ENCODE measurements around the gene SOX6.
"Not testable (repeated sequence)": the region's sequence is repeated elsewhere in the genome, so short reads cannot be mapped to it uniquely, and the experiment has no call there.

The SOX6 gene

DNA sequence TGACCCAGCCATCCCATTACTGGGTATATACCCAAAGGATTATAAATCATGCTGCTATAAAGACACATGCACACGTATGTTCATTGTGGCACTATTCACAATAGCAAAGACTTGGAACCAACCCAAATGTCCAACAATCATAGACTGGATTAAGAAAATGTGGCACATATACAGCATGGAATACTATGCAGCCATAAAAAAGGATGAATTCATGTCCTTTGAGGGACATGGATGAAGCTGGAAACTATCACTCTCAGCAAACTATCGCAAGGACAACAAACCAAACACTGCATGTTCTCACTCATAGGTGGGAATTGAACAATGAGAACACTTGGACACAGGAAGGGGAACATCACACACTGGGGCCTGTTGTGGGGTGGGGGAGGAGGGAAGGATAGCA, 209.4 kb downstream of the SOX6 start:
- not testable (repeated sequence) for H3K4me3 ChIP-seq (ENCODE audit: low read length); H3K27ac ChIP-seq (ENCODE audit: low read depth, low read length); H3K27me3 ChIP-seq (ENCODE audit: control insufficient read depth, insufficient read depth, low read length); H3K9ac ChIP-seq (ENCODE audit: low read length); H3K4me1 ChIP-seq (ENCODE audit: control insufficient read depth, insufficient read depth, low read length); H3K36me3 ChIP-seq (ENCODE audit: control insufficient read depth, insufficient read depth, low read length)

DNA sequence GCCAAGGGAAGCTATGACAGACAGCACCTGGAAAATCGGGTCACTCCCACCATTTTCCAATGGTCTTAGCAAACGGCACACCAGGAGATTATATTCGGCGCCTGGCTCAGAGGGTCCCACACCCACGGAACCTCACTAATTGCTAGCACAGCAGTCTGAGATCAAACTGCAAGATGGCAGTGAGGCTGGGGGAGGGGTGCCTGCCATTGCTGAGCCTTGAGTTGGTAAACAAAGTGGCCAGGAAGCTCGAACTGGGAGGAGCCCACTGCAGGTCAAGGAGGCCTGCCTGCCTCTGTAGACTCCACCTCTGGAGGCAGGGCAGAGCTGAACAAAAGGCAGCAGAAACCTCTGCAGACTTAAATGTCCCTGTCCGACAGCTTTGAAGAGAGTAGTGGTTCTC, 214.7 kb downstream of the SOX6 start:
- H3K4me3 ChIP-seq (ENCODE audit: low read length); H3K36me3 ChIP-seq (ENCODE audit: control insufficient read depth, insufficient read depth, low read length); H3K9ac ChIP-seq (ENCODE audit: low read length); H3K27ac ChIP-seq (ENCODE audit: low read depth, low read length); H3K4me1 ChIP-seq (ENCODE audit: control insufficient read depth, insufficient read depth, low read length); H3K27me3 ChIP-seq (ENCODE audit: control insufficient read depth, insufficient read depth, low read length): not testable (repeated sequence)

DNA sequence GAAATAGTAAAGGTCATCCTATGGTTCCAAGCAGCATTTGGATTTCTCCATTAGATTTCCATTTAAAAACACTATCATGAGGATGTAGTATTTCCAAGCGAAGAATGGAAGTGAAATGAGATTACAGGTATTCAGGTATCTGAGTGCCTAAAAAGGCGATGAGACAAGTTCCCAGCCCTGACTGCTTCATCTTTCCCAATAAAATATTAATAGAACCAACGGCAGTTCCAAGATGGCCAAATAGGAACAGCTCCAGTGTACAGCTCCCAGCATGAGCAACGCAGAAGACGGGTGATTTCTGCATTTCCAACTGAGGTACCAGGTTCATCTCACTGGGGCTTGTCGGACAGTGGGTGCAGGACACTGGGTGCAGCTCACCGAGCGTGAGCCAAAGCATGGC, 215.2 kb downstream of the SOX6 start:
- not testable (repeated sequence) for H3K27me3 ChIP-seq (ENCODE audit: control insufficient read depth, insufficient read depth, low read length); H3K36me3 ChIP-seq (ENCODE audit: control insufficient read depth, insufficient read depth, low read length); H3K4me3 ChIP-seq (ENCODE audit: low read length); H3K27ac ChIP-seq (ENCODE audit: low read depth, low read length); H3K4me1 ChIP-seq (ENCODE audit: control insufficient read depth, insufficient read depth, low read length); H3K9ac ChIP-seq (ENCODE audit: low read length)

DNA sequence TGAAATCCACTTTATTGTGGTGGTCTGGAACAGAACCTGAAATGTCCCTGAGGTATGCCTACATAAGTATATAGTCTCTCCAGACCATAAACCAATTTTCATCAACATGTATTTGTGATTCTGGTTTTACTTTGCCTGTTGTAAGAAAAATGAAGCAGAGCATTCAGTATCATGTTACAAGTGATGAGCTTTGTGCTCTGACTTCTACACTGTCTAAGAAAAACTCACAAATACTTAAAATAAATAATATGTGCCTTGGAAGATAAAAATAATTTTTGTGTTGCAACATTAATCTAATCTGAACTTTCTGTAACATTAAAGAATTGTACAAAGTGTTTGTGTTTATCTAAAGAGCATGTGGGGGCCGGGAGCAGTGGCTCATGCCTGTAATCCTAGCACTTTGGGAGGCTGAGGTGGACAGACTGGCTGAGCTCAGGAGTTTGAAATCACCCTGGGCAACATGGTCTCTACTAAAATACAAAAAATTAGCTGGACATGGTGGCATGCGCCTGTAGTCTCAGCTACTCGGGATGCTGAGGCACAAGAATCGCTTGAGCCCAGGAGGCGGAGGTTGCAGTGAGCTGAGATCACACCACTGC, 219.5 kb downstream of the SOX6 start:
- no peak overlapping the region for H3K27ac ChIP-seq (ENCODE audit: low read depth, low read length)
- no peak overlapping the region for H3K4me3 ChIP-seq (ENCODE audit: low read length)

DNA sequence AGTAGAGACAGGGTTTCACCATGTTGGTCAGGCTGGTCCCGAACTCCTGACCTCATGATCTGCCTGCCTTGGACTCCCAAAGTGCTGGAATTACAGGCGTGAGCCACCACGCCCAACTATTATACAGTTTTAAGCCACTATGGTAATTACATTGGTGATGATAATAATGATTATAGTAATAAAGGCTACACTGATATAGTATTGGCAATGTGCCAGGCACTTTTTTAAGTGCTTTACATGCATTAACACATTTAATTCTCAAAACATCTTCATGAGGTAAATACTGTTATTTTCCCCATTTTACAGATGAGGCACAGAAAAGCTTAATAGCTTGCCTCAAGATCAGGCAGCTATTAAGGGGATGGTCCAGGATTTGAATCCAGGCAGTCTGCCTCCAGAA, 222.5 kb downstream of the SOX6 start:
- no peaks in the 10 kb centered on the region for H3K4me1 ChIP-seq (ENCODE audit: control insufficient read depth, insufficient read depth, low read length)
- no peak overlapping the region for H3K27ac ChIP-seq (ENCODE audit: low read depth, low read length)
- no peak overlapping the region for H3K9ac ChIP-seq (ENCODE audit: low read length)
- no peaks in the 10 kb centered on the region for H3K36me3 ChIP-seq (ENCODE audit: control insufficient read depth, insufficient read depth, low read length)
- no peak overlapping the region for H3K4me3 ChIP-seq (ENCODE audit: low read length)
- H3K27me3 ChIP-seq (ENCODE audit: control insufficient read depth, insufficient read depth, low read length), result no peaks in the 10 kb centered on the region

More for the DNA sequence above, 219.5 kb downstream of the SOX6 start:
- Histone ChIP-seq H3K36me3 (ENCODE audit: control insufficient read depth, insufficient read depth, low read length) (no peaks in the 10 kb centered on the region), H3K4me1 (ENCODE audit: control insufficient read depth, insufficient read depth, low read length) (no peaks in the 10 kb centered on the region), H3K9ac (ENCODE audit: low read length) (no peak overlapping the region), H3K27me3 (ENCODE audit: control insufficient read depth, insufficient read depth, low read length) (no peaks in the 10 kb centered on the region)

DNA sequence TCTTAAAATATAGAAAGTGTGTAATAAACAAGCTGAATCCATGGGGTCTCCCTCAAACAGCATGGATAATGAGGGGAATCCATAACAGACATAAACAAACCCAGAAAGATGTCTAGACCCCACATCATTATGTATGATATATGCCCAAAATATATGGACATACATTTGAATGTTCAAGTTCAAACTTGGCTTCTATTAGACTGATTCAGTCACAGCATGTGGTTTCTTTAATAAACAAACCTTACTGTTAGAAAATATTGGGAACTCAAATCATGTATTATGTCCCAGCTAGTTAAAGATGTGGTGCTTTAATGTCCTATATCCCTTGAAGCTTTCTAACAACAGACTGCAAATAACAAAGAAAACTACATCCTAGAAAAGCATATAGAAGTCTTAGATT, 228.6 kb downstream of the SOX6 start:
- Histone ChIP-seq H3K9ac (ENCODE audit: low read length) (no peak overlapping the region), H3K27ac (ENCODE audit: low read depth, low read length) (no peak overlapping the region), H3K4me3 (ENCODE audit: low read length) (no peak overlapping the region), H3K36me3 (ENCODE audit: control insufficient read depth, insufficient read depth, low read length) (no peaks in the 10 kb centered on the region), H3K4me1 (ENCODE audit: control insufficient read depth, insufficient read depth, low read length) (no peaks in the 10 kb centered on the region), H3K27me3 (ENCODE audit: control insufficient read depth, insufficient read depth, low read length) (no peaks in the 10 kb centered on the region)

DNA sequence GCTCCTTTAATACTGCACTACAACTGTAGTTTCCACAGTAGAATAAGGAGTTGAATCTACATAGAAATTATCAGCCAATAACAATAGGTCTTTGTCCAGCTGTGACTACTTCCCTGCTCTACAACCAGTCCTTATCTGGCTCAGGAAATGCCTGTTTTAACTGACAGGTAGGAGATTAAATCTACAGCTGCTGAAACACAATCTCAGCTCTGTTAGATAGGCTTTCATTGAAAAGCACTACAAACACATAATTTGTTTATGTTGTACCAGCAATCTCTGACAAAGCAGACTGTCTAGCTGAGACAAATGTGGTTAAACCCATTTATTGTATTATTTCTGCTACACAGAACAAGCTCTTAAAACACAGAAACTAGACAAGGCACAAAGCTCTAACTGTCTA, 230.0 kb downstream of the SOX6 start:
- Histone ChIP-seq H3K4me3 (ENCODE audit: low read length) (no peak overlapping the region), H3K9ac (ENCODE audit: low read length) (no peak overlapping the region), H3K36me3 (ENCODE audit: control insufficient read depth, insufficient read depth, low read length) (no peaks in the 10 kb centered on the region), H3K27ac (ENCODE audit: low read depth, low read length) (no peak overlapping the region), H3K4me1 (ENCODE audit: control insufficient read depth, insufficient read depth, low read length) (no peaks in the 10 kb centered on the region), H3K27me3 (ENCODE audit: control insufficient read depth, insufficient read depth, low read length) (no peaks in the 10 kb centered on the region)

DNA sequence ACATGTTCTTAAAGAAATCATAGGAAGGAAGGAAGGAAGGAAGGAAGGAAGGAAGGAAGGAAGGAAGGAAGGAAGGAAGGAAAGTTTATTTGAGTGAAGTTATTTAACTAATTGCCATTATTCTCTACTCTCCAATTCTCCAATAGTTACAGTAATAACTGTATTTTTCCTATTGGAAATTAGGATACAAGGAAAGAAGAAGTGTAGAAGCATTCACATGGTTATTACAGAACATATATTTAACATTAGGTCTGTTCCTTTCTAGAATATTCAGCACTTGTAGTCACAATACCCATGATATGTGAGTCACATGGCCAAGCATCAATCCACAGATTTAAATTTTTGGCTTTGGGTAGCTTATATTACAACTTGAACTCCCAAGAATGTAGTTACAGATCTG, 230.6 kb downstream of the SOX6 start:
- H3K27me3 ChIP-seq (ENCODE audit: control insufficient read depth, insufficient read depth, low read length), result no peaks in the 10 kb centered on the region

DNA sequence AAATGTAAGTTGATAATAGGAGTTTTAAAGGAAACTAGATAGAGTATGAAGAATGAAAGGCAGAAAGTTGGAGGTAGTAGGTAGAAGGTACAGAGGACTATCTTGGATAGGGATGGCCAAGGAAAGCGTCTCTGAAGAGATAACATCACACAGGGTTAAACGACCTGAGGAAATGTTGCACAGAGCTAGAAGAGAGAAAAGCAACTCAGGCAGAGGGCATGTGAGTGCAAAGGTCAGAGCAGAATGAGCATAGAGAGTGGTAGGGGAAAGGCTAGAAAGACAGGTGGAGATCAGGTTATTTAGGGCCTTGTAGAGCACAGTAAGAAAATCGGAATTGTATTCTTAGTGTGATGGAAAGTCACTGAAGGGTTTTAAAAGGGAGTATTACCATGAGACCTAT, 232.0 kb downstream of the SOX6 start:
- Histone ChIP-seq H3K27ac (ENCODE audit: low read depth, low read length) (no peak overlapping the region), H3K9ac (ENCODE audit: low read length) (no peak overlapping the region), H3K4me3 (ENCODE audit: low read length) (no peak overlapping the region), H3K4me1 (ENCODE audit: control insufficient read depth, insufficient read depth, low read length) (no peaks in the 10 kb centered on the region), H3K36me3 (ENCODE audit: control insufficient read depth, insufficient read depth, low read length) (no peaks in the 10 kb centered on the region), H3K27me3 (ENCODE audit: control insufficient read depth, insufficient read depth, low read length) (no peaks in the 10 kb centered on the region)

More for the DNA sequence above, 230.6 kb downstream of the SOX6 start:
- H3K4me3 ChIP-seq (ENCODE audit: low read length), result no peak overlapping the region
- H3K4me1 ChIP-seq (ENCODE audit: control insufficient read depth, insufficient read depth, low read length), result no peaks in the 10 kb centered on the region
- no peak overlapping the region for H3K27ac ChIP-seq (ENCODE audit: low read depth, low read length)
- no peaks in the 10 kb centered on the region for H3K36me3 ChIP-seq (ENCODE audit: control insufficient read depth, insufficient read depth, low read length)
- H3K9ac ChIP-seq (ENCODE audit: low read length), result no peak overlapping the region

DNA sequence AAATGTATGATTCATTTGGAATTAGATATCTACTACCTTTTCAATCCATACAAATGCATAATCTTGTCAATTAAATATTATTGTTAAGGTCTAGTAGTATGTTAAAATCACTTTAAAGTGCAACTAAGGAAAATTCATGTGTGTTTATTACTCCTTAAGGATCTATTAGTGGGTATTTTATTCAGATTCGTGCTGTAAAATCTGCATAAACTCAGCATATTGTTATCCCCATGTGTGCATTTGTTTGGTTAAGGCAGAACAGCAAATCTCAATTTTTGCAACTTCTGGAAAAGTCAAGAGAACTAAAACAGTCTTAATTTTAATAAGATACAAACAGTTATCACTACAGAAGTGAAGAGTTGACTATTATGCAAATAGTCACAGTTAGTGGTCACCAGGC, 234.5 kb downstream of the SOX6 start:
- Histone ChIP-seq H3K27ac (ENCODE audit: low read depth, low read length) (no peak overlapping the region), H3K27me3 (ENCODE audit: control insufficient read depth, insufficient read depth, low read length) (no peaks in the 10 kb centered on the region), H3K36me3 (ENCODE audit: control insufficient read depth, insufficient read depth, low read length) (no peaks in the 10 kb centered on the region), H3K4me1 (ENCODE audit: control insufficient read depth, insufficient read depth, low read length) (no peaks in the 10 kb centered on the region), H3K9ac (ENCODE audit: low read length) (no peak overlapping the region), H3K4me3 (ENCODE audit: low read length) (no peak overlapping the region)

DNA sequence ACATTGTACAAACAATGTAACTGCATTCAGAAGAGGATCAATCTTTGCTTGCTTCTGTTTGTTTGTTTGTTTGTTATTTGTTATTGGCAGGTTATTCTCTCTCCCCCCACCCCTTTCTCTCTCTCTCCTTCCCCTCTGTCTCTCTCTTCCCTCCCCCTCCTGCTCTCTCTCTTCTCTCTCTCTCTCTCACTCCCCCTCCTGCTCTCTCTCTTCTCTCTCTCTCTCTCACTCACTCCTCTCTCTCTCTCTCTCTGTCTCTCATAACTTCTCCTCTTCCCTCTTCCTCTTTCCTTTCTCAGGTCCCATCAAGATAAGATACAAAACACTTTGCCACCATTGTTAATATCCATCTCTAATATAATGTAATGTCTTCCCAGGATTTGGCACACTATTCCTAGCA, 236.3 kb downstream of the SOX6 start:
- Histone ChIP-seq H3K9ac (ENCODE audit: low read length) (no peak overlapping the region), H3K36me3 (ENCODE audit: control insufficient read depth, insufficient read depth, low read length) (no peaks in the 10 kb centered on the region), H3K4me1 (ENCODE audit: control insufficient read depth, insufficient read depth, low read length) (no peaks in the 10 kb centered on the region), H3K27ac (ENCODE audit: low read depth, low read length) (no peak overlapping the region), H3K4me3 (ENCODE audit: low read length) (no peak overlapping the region), H3K27me3 (ENCODE audit: control insufficient read depth, insufficient read depth, low read length) (no peaks in the 10 kb centered on the region)

DNA sequence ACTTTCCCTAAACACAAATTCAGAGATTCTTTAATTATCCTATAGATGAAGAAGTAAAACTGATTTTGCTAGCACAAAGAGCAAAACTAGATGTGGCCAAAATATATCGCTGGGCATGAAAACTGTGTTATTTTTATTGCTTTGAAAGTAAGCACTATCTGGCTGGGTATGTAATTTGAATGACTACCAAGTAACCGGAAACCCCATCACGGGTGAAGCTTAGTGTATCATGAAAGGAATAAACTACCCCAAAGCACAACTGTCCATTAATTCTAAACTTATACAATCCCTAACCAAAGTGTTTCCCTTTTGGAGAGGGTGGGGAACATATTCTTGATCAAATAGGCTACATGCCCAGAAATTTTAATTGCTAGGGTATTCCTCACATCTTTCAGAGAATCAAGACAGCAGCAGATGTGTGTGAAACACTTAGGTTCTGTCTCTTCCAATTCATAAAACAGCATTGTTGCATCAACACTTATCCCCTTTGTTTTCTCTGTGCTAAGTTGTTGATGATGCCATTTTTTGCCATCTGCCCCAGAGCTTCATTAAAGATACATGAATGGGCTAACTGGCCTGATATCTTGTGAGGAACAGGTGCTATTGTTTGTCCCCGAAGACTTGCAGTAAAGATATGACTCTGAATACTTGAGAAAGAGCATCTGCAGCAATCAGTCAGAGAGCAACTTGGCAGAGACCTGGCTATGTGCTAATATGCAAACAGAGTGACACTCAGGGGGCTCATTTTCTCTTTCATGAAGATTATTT, 238.2 kb downstream of the SOX6 start:
- Histone ChIP-seq H3K27ac (ENCODE audit: low read depth, low read length) (no peak overlapping the region), H3K4me3 (ENCODE audit: low read length) (no peak overlapping the region), H3K9ac (ENCODE audit: low read length) (no peak overlapping the region), H3K27me3 (ENCODE audit: control insufficient read depth, insufficient read depth, low read length) (no peaks in the 10 kb centered on the region), H3K4me1 (ENCODE audit: control insufficient read depth, insufficient read depth, low read length) (no peaks in the 10 kb centered on the region), H3K36me3 (ENCODE audit: control insufficient read depth, insufficient read depth, low read length) (no peaks in the 10 kb centered on the region)

Measured in rectal smooth muscle tissue (tissue), 1 donor.